GM06990 (cell line): ENCODE results near the gene FAM222B.
A peak's percentile ranks its signal among the peaks of the same experiment; 100 is the strongest.

ENCODE experiments used
- DNase-seq: peaks from one replicate; pipeline ENCODE4 v3.0.0-alpha.2; 2011; ENCODE audit not compliant: insufficient read length; ENCODE audit errors: extremely low read depth
- H3K27me3 ChIP-seq: replicated peaks from 2 replicates; pipeline ENCODE4 v1.6.0; 2011; ENCODE audit warnings: low read length; ENCODE audit not compliant: control insufficient read depth, insufficient read depth
- H3K36me3 ChIP-seq: 2 replicates; pipeline ENCODE4 v1.5.1; 2011; ENCODE audit warnings: low read length; ENCODE audit not compliant: control insufficient read depth, insufficient read depth
- H3K4me3 ChIP-seq: replicated peaks from 2 replicates; pipeline ENCODE4 v1.5.1; 2011; ENCODE audit warnings: low read depth, mild to moderate bottlenecking, control low read depth, low read length
- TF ChIP-seq, protein P1 (sequence below): IDR thresholded peaks from 2 replicates; pipeline ENCODE4 v1.5.1; 2011; ENCODE audit warnings: low read length, control low read depth, mild to moderate bottlenecking, inconsistent platforms; ENCODE audit not compliant: insufficient read depth, poor library complexity, severe bottlenecking

FAM222B gene

DNA sequence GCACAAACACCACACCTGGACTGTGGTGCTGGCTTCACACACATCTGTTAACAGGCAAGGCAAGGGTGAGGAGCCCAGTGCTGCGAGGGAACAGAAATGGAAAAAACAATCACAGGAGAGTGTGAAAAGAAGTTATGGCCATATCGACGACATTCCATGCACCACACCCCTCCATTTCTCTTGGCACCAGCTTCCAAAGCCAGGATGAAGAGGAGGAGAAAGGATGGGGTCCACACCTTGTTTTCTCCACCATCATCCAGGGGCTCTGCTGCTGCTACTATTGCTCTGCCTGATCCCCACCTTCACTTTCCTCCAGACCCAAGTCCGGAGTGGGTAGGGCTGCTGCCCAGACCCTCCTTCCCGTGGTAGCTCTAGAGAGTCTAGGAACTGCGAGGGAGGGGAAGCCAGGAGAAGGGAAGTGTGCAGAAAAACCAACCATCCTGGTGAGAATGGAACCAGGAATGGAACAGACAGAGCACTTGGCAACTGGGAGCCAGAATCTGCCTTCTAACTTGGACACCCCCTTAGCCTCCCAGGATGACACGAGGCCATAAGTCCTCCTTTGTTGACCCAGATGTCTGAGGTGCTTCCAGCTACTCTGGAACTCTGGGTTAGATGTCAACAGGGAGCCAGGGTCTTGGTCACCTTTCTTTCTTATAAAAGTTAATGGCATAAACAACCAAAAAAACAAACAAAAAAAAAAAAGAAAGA, 129.7 kb downstream of the FAM222B start:
- no peak overlapping the region for H3K4me3 ChIP-seq
- TF ChIP-seq, protein P1, sequence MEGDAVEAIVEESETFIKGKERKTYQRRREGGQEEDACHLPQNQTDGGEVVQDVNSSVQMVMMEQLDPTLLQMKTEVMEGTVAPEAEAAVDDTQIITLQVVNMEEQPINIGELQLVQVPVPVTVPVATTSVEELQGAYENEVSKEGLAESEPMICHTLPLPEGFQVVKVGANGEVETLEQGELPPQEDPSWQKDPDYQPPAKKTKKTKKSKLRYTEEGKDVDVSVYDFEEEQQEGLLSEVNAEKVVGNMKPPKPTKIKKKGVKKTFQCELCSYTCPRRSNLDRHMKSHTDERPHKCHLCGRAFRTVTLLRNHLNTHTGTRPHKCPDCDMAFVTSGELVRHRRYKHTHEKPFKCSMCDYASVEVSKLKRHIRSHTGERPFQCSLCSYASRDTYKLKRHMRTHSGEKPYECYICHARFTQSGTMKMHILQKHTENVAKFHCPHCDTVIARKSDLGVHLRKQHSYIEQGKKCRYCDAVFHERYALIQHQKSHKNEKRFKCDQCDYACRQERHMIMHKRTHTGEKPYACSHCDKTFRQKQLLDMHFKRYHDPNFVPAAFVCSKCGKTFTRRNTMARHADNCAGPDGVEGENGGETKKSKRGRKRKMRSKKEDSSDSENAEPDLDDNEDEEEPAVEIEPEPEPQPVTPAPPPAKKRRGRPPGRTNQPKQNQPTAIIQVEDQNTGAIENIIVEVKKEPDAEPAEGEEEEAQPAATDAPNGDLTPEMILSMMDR: no peak
- H3K36me3 ChIP-seq: no peaks in the 10 kb centered on the region
- H3K27me3 ChIP-seq: no peaks in the 10 kb centered on the region
- no peak for DNase-seq

DNA sequence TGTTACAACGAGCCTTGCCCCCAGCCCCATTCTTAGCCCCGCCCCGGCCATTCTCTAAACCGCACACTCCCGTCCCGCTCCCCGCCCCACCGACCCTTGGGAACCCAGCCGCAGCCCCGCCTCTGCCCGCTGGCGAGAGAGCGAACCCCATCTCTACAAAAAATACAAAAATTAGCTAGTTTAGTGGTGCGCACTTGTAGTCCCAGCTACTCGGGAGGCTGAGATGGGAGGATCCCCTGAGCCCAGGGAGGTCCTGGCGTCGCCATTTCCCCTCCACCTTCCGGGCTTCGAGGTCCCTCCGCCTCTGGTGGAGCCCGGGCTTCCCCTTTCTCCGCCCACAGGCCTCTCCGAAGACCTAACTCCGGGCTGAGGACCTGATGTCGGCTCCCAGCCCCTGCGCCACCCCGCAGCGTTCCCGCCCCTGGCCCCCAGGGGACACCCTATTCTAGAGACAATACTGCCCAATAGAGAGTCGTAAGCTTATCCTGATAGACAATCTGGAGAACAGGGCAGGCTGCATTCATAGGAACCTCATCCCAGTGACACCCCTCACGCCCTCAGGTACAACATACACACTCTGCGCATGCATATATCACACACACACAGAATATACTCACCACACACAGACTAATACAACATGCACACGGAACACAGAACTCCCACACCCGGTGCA, 130.4 kb downstream of the FAM222B start:
- peak overlapping the region; percentile 73 for H3K4me3 ChIP-seq
- H3K36me3 ChIP-seq: no peaks in the 10 kb centered on the region
- TF ChIP-seq, protein P1: peak; percentile 16
- peak; percentile 75 for DNase-seq
- no peaks in the 10 kb centered on the region for H3K27me3 ChIP-seq

DNA sequence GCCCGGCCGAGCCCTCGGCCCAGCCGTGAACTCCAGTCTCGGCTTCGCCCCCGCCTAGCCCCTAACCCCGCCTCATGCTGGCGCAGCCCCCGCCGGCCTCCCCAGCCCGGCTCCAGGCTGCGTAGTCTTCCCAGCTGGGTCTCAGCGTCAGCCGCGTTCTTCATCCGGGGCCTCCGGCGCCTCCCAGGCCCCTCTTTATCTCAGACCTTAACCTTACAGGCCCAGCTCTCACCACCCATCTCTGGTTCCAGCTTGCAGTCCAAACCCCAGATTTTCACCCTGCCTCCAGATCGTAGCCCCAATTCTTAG, 130.9 kb downstream of the FAM222B start, which contains the start of gene PROCA1:
Gene PROCA1, minus strand, starts transcription at position 166 of the 309 bp plus-strand sequence. CDS start 228 bp downstream, outside the sequence.
- Histone ChIP-seq H3K4me3 (peak within 1 kb of the TSS; percentile 73), H3K36me3 (no peaks in the 10 kb centered on the region), H3K27me3 (no peaks in the 10 kb centered on the region)
- TF ChIP-seq, protein P1: no peak
- DNase-seq: no peak

DNA sequence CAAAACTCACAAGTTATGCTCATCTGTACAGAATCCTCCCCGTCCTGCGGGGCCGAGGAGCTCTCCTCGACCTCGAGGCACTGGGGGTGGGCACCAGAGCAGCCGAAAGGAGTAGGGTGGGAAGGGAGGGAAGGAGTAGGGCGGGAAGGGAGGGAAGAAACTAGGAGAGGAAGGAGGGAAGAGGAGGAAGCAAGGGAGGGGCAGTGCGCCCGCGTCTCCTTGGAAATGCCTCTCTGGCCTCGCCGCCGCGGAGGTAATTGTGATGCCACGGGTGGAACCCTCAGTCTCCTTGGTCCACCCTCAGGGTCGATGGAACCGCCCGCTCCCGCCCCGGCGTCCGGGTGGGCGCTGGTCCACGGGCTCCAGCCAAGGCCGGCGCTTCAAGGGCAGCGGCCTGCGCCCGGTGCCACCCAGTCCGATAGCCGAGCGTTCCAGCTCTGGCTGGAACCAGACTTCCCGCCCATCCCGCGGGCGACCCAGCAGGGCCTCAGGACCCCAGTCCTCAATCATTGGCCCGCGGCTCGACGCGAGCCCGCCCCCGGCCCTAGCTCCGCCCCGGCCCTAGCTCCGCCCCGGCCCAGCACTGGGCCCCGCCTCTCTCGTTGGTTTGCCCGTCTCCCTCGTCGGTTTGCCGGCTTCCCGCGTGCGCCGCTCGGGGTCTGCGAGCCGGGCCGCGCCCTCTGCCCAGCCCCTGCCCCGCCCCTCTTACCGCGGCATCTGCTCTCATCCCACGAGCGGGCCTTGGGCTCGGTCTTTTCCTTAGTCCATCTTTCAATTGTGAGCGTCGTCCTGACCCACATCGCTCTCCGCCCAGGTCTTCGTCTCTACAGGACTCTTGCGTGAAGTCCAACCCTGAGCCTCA, 131.5 kb downstream of the FAM222B start:
- TF ChIP-seq, protein P1: no peak
- Histone ChIP-seq H3K36me3 (peaks cover 4% of the 10 kb centered on the region), H3K4me3 (peak overlapping the region; percentile 73), H3K27me3 (no peaks in the 10 kb centered on the region)
- DNase-seq: peak; percentile 90

DNA sequence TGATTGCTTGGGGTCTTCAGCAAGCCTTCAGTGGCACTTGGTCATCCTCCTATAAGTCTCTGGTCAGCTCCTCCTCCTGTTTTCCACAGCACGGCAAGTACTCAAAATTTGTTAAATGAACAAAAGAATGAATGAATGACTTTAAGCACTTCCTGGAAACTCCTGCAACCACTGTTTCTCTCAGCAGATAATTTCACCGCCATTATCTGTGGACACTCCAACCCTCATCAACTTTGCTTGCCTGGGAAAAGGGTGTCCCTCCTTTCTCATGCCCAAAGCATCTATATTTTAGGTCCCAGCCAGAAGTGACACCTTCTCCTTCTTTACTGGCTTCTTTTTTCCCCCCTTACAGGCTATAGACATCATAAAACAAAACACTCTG, 135.3 kb downstream of the FAM222B start:
- no peak overlapping the region for H3K4me3 ChIP-seq
- H3K36me3 ChIP-seq: peaks cover 22% of the 10 kb centered on the region
- no peaks in the 10 kb centered on the region for H3K27me3 ChIP-seq
- DNase-seq: no peak
- TF ChIP-seq, protein P1: no peak
